GM23338 (cell line): ENCODE data around the gene PARVB. TPM values are rescaled to one million over a fixed set of nuclear protein-coding genes. Genes with fewer than 3 reads are reported as not detected.

ENCODE experiments used
- ATAC-seq: fragments of 200-7000 bp; cut with Tn5 transposase; 3 replicates; pipeline ENCODE4 v1.9.1; 2020
- DNase-seq: peaks from one replicate; pipeline ENCODE4 v3.0.0-alpha.2; 2015; ENCODE audit warnings: low spot score
- H2AFZ ChIP-seq: fragments of 200-600 bp; sonication (generic); 2 replicates; pipeline ENCODE4 v1.8.0; 2016; ENCODE audit warnings: antibody characterized with exemption, mild to moderate bottlenecking, moderate library complexity
- H3F3A ChIP-seq: fragments of 200-600 bp; sonication (generic); replicated peaks from 2 replicates; pipeline ENCODE4 v1.8.0; 2017; ENCODE audit warnings: antibody characterized with exemption, mixed run types, low read depth
- H3K27ac ChIP-seq: fragments of 200-600 bp; sonication (generic); 2 replicates; pipeline ENCODE4 v1.6.1; 2016; ENCODE audit warnings: low read depth
- H3K27me3 ChIP-seq: fragments of 200-600 bp; sonication (generic); 2 replicates; pipeline ENCODE4 v1.8.0; 2016; ENCODE audit warnings: mild to moderate bottlenecking, mixed run types, moderate library complexity; ENCODE audit not compliant: insufficient read depth
- H3K36me3 ChIP-seq: fragments of 200-600 bp; sonication (generic); 2 replicates; pipeline ENCODE4 v1.8.0; 2016; ENCODE audit warnings: mild to moderate bottlenecking; ENCODE audit not compliant: insufficient read depth
- H3K4me1 ChIP-seq: fragments of 200-600 bp; sonication (generic); 2 replicates; pipeline ENCODE4 v1.8.0; 2016; ENCODE audit warnings: mild to moderate bottlenecking, moderate library complexity; ENCODE audit not compliant: insufficient read depth
- H3K4me2 ChIP-seq: fragments of 200-600 bp; sonication (generic); 2 replicates; pipeline ENCODE4 v1.7.1; 2017; ENCODE audit warnings: mixed run types
- H3K4me3 ChIP-seq: fragments of 200-600 bp; sonication (generic); 2 replicates; pipeline ENCODE4 v1.6.1; 2016; ENCODE audit warnings: mixed run types
- H3K79me2 ChIP-seq: fragments of 200-600 bp; sonication (generic); replicated peaks from 2 replicates; pipeline ENCODE4 v1.8.0; 2017; ENCODE audit warnings: mild to moderate bottlenecking; ENCODE audit not compliant: insufficient read depth
- H3K9me2 ChIP-seq: fragments of 200-600 bp; sonication (generic); 2 replicates; pipeline ENCODE4 v1.8.0; 2017; ENCODE audit not compliant: insufficient read depth
- H4K20me1 ChIP-seq: fragments of 200-600 bp; sonication (generic); replicated peaks from 2 replicates; pipeline ENCODE4 v1.8.0; 2017; ENCODE audit warnings: mild to moderate bottlenecking; ENCODE audit not compliant: insufficient read depth
- H3K27ac Mint-ChIP-seq: 2 replicates; pipeline ENCODE4 v1.8.0; 2020; ENCODE audit warnings: inconsistent platforms, mild to moderate bottlenecking, moderate library complexity, mixed read lengths
- H3K27me3 Mint-ChIP-seq: 3 replicates; pipeline ENCODE4 v1.8.0; 2022; ENCODE audit warnings: low read depth, mild to moderate bottlenecking, moderate library complexity, mixed read lengths, inconsistent platforms; ENCODE audit not compliant: insufficient read depth, poor library complexity
- H3K36me3 Mint-ChIP-seq: 3 replicates; pipeline ENCODE4 v1.8.0; 2021; ENCODE audit warnings: low read depth, mild to moderate bottlenecking, inconsistent platforms, moderate library complexity, mixed read lengths
- H3K4me1 Mint-ChIP-seq: 3 replicates; pipeline ENCODE4 v1.8.0; 2020; ENCODE audit warnings: mild to moderate bottlenecking, inconsistent platforms, mixed read lengths
- H3K4me3 Mint-ChIP-seq: 3 replicates; pipeline ENCODE4 v1.8.0; 2021; ENCODE audit warnings: moderate library complexity, mild to moderate bottlenecking, inconsistent platforms, mixed read lengths
- H3K9me3 Mint-ChIP-seq: 3 replicates; pipeline ENCODE4 v1.8.0; 2020; ENCODE audit warnings: moderate library complexity, mild to moderate bottlenecking, inconsistent platforms, mixed read lengths
- NANOG ChIP-seq: IDR thresholded peaks from 2 replicates; pipeline ENCODE4 v1.6.1; 2016; ENCODE audit warnings: antibody characterized with exemption, borderline replicate concordance
- STAT1 ChIP-seq: IDR thresholded peaks from one replicate; pipeline ENCODE4 v1.6.1; 2016; ENCODE audit warnings: antibody characterized with exemption; ENCODE audit not compliant: unreplicated experiment
- ZNF114 ChIP-seq: fragments of 250-450 bp; sonication (Bioruptor Pico); IDR thresholded peaks from 2 replicates; pipeline ENCODE4 v1.5.0; 2020; ENCODE audit warnings: mild to moderate bottlenecking, moderate library complexity
- polyA plus RNA-seq: library from polyadenylated mRNA; unstranded; fragments of >200 nt; fragmentation: Nextera tagmentation; extraction: Ambion mirVana; gene quantifications from 2 replicates; pipeline ENCODE4 v1.2.1, GENCODE V29; 2016
- total RNA-seq: library from RNA; depleted of rRNA; stranded (reverse); fragments of >200 nt; shearing (Covaris generic); gene quantifications from 2 replicates; pipeline ENCODE4 v1.2.3, GENCODE V29; 2014
- TF ChIP-seq, protein P1 (sequence below): IDR thresholded peaks from 2 replicates; pipeline ENCODE4 v1.6.1; 2016; ENCODE audit warnings: antibody characterized with exemption
- TF ChIP-seq, protein P2 (sequence below): fragments of 250-450 bp; sonication (Bioruptor Pico); IDR thresholded peaks from 2 replicates; pipeline ENCODE4 v1.5.0; 2020; ENCODE audit warnings: mild to moderate bottlenecking, moderate library complexity
- TF ChIP-seq, protein P3 (sequence below): IDR thresholded peaks from one replicate; pipeline ENCODE4 v1.6.1; 2018; ENCODE audit warnings: antibody characterized with exemption; ENCODE audit not compliant: unreplicated experiment

PARVB gene
- total and polyA plus RNA-seq, 2 experiments from 2014 or later = 4.3 to 7.7 TPM

DNA sequence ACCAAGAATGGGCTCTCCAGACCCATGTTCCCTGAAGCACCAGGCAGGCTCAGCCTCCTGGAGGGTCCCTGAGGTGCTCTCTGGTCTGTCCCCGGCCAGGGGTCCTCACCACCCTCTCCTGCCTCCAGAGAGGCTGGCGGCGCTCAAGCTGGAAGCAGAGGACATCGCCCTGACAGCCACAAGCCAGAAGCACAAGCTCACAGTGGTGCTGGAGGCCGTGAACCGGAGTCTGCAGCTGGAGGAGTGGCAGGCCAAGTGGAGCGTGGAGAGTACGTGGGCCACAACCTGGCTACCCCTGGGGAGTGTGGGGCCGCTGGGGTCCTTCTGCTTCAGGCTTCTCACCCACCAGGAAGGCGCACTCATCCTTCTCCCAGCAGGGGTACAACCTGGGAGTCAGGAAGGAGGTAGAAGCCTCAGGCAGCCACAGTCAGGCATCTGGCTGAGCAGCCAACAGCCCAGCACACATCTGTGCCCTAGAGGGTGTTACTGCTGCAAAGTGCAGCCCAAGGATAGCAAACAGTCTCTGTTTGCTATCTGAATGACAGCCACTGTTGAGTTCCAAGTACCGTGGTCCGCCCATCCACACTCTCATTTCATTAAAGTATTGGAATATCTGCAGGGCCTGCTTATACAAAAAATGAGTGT is 165.0 kb downstream of the PARVB start (continued):
- TF ChIP-seq, protein P1, sequence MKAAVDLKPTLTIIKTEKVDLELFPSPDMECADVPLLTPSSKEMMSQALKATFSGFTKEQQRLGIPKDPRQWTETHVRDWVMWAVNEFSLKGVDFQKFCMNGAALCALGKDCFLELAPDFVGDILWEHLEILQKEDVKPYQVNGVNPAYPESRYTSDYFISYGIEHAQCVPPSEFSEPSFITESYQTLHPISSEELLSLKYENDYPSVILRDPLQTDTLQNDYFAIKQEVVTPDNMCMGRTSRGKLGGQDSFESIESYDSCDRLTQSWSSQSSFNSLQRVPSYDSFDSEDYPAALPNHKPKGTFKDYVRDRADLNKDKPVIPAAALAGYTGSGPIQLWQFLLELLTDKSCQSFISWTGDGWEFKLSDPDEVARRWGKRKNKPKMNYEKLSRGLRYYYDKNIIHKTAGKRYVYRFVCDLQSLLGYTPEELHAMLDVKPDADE = no peak
- TF ChIP-seq STAT1 (no peak), ZNF114 (CRISPR knock-in tag) (no peak), NANOG (no peak)

DNA sequence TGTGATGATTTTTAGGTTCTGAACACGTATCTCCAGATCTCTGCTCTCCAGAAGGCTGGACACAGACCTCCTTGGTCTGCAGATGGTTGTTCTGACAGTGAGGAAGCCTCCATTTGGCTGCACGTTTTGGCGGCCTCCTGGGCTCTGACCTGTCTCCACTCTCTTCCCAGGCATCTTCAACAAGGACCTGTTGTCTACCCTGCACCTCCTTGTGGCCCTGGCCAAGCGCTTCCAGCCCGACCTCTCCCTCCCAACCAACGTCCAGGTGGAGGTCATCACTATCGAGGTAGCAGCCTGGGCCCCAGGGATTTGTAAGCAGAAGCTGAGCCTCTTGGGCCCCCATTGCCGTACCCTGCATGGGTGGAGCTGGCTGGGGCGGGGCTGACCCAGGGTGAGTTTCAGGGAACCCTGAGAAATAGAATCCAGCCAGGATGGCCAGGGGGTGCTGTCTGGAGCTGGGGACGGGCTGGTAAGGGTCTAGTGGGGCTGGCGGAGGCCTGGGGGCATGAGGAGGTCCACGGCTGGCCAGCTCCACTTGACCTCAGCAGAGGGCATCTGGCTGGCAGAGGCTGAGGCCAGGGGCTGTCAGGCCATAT is 166.4 kb downstream of the PARVB start:
- Histone ChIP-seq H3K79me2 (no peaks in the 10 kb centered on the region), H3K27ac (no peak overlapping the region), H4K20me1 (no peaks in the 10 kb centered on the region), H2AFZ (peak overlapping the region; percentile 56; the same call in 1 of the 2 replicates), H3K4me3 (no peak overlapping the region), H3K9me2 (no peaks in the 10 kb centered on the region), H3K27me3 (no peaks in the 10 kb centered on the region), H3K36me3 (no peaks in the 10 kb centered on the region), H3F3A (no peaks in the 10 kb centered on the region), H3K4me1 (no peaks in the 10 kb centered on the region), H3K4me2 (no peak overlapping the region)
- H3K4me1 Mint-ChIP-seq = no peaks in the 10 kb centered on the region
- H3K36me3 Mint-ChIP-seq = no peaks in the 10 kb centered on the region; the same call in 2 of the 3 replicates
- peaks cover 12% of the 10 kb centered on the region for H3K27me3 Mint-ChIP-seq
- DNase-seq = no peak
- peaks cover 4% of the 10 kb centered on the region; the same call in 1 of the 3 replicates for H3K9me3 Mint-ChIP-seq
- TF ChIP-seq, protein P2, sequence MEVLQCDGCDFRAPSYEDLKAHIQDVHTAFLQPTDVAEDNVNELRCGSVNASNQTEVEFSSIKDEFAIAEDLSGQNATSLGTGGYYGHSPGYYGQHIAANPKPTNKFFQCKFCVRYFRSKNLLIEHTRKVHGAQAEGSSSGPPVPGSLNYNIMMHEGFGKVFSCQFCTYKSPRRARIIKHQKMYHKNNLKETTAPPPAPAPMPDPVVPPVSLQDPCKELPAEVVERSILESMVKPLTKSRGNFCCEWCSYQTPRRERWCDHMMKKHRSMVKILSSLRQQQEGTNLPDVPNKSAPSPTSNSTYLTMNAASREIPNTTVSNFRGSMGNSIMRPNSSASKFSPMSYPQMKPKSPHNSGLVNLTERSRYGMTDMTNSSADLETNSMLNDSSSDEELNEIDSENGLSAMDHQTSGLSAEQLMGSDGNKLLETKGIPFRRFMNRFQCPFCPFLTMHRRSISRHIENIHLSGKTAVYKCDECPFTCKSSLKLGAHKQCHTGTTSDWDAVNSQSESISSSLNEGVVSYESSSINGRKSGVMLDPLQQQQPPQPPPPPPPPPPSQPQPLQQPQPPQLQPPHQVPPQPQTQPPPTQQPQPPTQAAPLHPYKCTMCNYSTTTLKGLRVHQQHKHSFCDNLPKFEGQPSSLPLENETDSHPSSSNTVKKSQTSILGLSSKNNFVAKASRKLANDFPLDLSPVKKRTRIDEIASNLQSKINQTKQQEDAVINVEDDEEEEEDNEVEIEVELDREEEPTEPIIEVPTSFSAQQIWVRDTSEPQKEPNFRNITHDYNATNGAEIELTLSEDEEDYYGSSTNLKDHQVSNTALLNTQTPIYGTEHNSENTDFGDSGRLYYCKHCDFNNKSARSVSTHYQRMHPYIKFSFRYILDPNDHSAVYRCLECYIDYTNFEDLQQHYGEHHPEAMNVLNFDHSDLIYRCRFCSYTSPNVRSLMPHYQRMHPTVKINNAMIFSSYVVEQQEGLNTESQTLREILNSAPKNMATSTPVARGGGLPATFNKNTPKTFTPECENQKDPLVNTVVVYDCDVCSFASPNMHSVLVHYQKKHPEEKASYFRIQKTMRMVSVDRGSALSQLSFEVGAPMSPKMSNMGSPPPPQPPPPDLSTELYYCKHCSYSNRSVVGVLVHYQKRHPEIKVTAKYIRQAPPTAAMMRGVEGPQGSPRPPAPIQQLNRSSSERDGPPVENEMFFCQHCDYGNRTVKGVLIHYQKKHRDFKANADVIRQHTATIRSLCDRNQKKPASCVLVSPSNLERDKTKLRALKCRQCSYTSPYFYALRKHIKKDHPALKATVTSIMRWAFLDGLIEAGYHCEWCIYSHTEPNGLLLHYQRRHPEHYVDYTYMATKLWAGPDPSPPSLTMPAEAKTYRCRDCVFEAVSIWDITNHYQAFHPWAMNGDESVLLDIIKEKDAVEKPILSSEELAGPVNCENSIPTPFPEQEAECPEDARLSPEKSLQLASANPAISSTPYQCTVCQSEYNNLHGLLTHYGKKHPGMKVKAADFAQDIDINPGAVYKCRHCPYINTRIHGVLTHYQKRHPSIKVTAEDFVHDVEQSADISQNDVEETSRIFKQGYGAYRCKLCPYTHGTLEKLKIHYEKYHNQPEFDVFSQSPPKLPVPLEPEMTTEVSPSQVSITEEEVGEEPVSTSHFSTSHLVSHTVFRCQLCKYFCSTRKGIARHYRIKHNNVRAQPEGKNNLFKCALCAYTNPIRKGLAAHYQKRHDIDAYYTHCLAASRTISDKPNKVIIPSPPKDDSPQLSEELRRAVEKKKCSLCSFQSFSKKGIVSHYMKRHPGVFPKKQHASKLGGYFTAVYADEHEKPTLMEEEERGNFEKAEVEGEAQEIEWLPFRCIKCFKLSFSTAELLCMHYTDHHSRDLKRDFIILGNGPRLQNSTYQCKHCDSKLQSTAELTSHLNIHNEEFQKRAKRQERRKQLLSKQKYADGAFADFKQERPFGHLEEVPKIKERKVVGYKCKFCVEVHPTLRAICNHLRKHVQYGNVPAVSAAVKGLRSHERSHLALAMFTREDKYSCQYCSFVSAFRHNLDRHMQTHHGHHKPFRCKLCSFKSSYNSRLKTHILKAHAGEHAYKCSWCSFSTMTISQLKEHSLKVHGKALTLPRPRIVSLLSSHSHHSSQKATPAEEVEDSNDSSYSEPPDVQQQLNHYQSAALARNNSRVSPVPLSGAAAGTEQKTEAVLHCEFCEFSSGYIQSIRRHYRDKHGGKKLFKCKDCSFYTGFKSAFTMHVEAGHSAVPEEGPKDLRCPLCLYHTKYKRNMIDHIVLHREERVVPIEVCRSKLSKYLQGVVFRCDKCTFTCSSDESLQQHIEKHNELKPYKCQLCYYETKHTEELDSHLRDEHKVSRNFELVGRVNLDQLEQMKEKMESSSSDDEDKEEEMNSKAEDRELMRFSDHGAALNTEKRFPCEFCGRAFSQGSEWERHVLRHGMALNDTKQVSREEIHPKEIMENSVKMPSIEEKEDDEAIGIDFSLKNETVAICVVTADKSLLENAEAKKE (CRISPR knock-in tag) = no peak
- TF ChIP-seq, protein P1 = no peak
- TF ChIP-seq, protein P3, sequence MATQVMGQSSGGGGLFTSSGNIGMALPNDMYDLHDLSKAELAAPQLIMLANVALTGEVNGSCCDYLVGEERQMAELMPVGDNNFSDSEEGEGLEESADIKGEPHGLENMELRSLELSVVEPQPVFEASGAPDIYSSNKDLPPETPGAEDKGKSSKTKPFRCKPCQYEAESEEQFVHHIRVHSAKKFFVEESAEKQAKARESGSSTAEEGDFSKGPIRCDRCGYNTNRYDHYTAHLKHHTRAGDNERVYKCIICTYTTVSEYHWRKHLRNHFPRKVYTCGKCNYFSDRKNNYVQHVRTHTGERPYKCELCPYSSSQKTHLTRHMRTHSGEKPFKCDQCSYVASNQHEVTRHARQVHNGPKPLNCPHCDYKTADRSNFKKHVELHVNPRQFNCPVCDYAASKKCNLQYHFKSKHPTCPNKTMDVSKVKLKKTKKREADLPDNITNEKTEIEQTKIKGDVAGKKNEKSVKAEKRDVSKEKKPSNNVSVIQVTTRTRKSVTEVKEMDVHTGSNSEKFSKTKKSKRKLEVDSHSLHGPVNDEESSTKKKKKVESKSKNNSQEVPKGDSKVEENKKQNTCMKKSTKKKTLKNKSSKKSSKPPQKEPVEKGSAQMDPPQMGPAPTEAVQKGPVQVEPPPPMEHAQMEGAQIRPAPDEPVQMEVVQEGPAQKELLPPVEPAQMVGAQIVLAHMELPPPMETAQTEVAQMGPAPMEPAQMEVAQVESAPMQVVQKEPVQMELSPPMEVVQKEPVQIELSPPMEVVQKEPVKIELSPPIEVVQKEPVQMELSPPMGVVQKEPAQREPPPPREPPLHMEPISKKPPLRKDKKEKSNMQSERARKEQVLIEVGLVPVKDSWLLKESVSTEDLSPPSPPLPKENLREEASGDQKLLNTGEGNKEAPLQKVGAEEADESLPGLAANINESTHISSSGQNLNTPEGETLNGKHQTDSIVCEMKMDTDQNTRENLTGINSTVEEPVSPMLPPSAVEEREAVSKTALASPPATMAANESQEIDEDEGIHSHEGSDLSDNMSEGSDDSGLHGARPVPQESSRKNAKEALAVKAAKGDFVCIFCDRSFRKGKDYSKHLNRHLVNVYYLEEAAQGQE = no peak
- no peak for TF ChIP-seq NANOG
- H3K4me3 Mint-ChIP-seq = no peak overlapping the region
- no peak overlapping the region for H3K27ac Mint-ChIP-seq
- ATAC-seq = no peak
